ENCODE results near the gene NECAB3.
A peak's percentile ranks its signal among the peaks of the same experiment; 100 is the strongest.

The NECAB3 gene

GRCh38 chr20:33664085-33664761 is 10.0 kb downstream of the NECAB3 start:
- DNase-seq (ENCODE audit: low spot score), result no peak

GRCh38 chr20:33663161-33664084 is 10.8 kb downstream of the NECAB3 start:
- peak; percentile 78 for DNase-seq (ENCODE audit: low spot score)

- no peak for DNase-seq (ENCODE audit: low spot score)
Measured at GRCh38 chr20:33662172-33662571, 12.1 kb downstream of the NECAB3 start, which contains the start of gene C20orf144. C20orf144 (plus strand) TSS chr20:33662327; CDS start chr20:33662346, 19 bp downstream.

GRCh38 chr20:33660685-33661058 is 13.6 kb downstream of the NECAB3 start:
- no peak for DNase-seq (ENCODE audit: low spot score)

GRCh38 chr20:33660035-33660684 is 14.1 kb downstream of the NECAB3 start:
- DNase-seq (ENCODE audit: low spot score), result no peak

- no peak for DNase-seq (ENCODE audit: low spot score)
Measured at GRCh38 chr20:33659341-33660034, 14.7 kb downstream of the NECAB3 start.

GRCh38 chr20:33658929-33659328 is 15.3 kb downstream of the NECAB3 start:
- DNase-seq (ENCODE audit: low spot score), result no peak

- DNase-seq (ENCODE audit: low spot score), result no peak
Measured at GRCh38 chr20:33658510-33658909, 15.7 kb downstream of the NECAB3 start.

GRCh38 chr20:33657704-33658095 is 16.5 kb downstream of the NECAB3 start:
- DNase-seq (ENCODE audit: low spot score), result no peak

GRCh38 chr20:33656783-33657703 is 17.2 kb downstream of the NECAB3 start:
- no peak for DNase-seq (ENCODE audit: low spot score)

- no peak for DNase-seq (ENCODE audit: low spot score)
Measured at GRCh38 chr20:33656010-33656782, 18.0 kb downstream of the NECAB3 start.

GRCh38 chr20:33655164-33655563 is 19.1 kb downstream of the NECAB3 start:
- no peak for DNase-seq (ENCODE audit: low spot score)

GRCh38 chr20:33654680-33655161 is 19.5 kb downstream of the NECAB3 start:
- no peak for DNase-seq (ENCODE audit: low spot score)

GRCh38 chr20:33653900-33654596 is 20.2 kb downstream of the NECAB3 start:
- no peak for DNase-seq (ENCODE audit: low spot score)

- peak; percentile 31 for DNase-seq (ENCODE audit: low spot score)
Measured at GRCh38 chr20:33653218-33653899, 20.9 kb downstream of the NECAB3 start.

- no peak for DNase-seq (ENCODE audit: low spot score)
Measured at GRCh38 chr20:33651562-33652048, 22.6 kb downstream of the NECAB3 start.

- DNase-seq (ENCODE audit: low spot score), result no peak
Measured at GRCh38 chr20:33650753-33651561, 23.3 kb downstream of the NECAB3 start.
